ENCODE data around the gene PAGE2B.

PAGE2B gene

GRCh38 chrX:55123900-55124299 is 49.1 kb downstream of the PAGE2B start:
- TF ChIP-seq EGR1 (IDR thresholded peaks at IDR 0.05) (no peak), RAD21 (IDR thresholded peaks at IDR 0.05; ENCODE audit: low read depth) (no peak), TEAD4 (IDR thresholded peaks at IDR 0.05) (no peak), CEBPB (IDR thresholded peaks at IDR 0.05) (no peak), FOXM1 (IDR thresholded peaks at IDR 0.05; ENCODE audit: borderline replicate concordance, low read depth) (no peak), TAF1 (IDR thresholded peaks at IDR 0.05; ENCODE audit: low read depth) (no peak), YY1 (IDR thresholded peaks at IDR 0.05; ENCODE audit: low read depth) (no peak), EP300 (IDR thresholded peaks at IDR 0.05; ENCODE audit: borderline replicate concordance) (no peak), ZBTB7A (IDR thresholded peaks at IDR 0.05; ENCODE audit: low read depth) (no peak), NFIC (IDR thresholded peaks at IDR 0.05) (no peak), REST (IDR thresholded peaks at IDR 0.05; ENCODE audit: low read depth) (no peak), CREB1 (IDR thresholded peaks at IDR 0.05; ENCODE audit: low read depth) (no peak), TCF12 (IDR thresholded peaks at IDR 0.05; ENCODE audit: low read depth) (no peak)
- TF ChIP-seq, protein P1, sequence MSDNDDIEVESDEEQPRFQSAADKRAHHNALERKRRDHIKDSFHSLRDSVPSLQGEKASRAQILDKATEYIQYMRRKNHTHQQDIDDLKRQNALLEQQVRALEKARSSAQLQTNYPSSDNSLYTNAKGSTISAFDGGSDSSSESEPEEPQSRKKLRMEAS (IDR thresholded peaks at IDR 0.05), result no peak
- TF ChIP-seq, protein P2, sequence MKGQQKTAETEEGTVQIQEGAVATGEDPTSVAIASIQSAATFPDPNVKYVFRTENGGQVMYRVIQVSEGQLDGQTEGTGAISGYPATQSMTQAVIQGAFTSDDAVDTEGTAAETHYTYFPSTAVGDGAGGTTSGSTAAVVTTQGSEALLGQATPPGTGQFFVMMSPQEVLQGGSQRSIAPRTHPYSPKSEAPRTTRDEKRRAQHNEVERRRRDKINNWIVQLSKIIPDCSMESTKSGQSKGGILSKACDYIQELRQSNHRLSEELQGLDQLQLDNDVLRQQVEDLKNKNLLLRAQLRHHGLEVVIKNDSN (IDR thresholded peaks at IDR 0.05), result no peak

- peak; percentile 40; the same call in 1 of the 2 replicates for TF ChIP-seq CEBPB (IDR thresholded peaks at IDR 0.05)
- TF ChIP-seq YY1 (IDR thresholded peaks at IDR 0.05; ENCODE audit: low read depth), result no peak
Measured at GRCh38 chrX:55127692-55128091, 52.9 kb downstream of the PAGE2B start.
